SK-N-SH (cell line): ENCODE measurements around the gene PRKN. TPM values are rescaled to one million over a fixed set of nuclear protein-coding genes. Genes with fewer than 3 reads are reported as not detected.

Experiments used
- CTCF ChIA-PET: fragments of 300-600, 350-600 bp; formaldehyde crosslinking; extraction: SDS; loops from one replicate; lab custom pipeline; 2021; lab: Yijun Ruan, JAX
- POLR2A ChIA-PET: fragments of 350-600 bp; sonication (Branson Sonifier 250); formaldehyde crosslinking; extraction: SDS; loops from one replicate; lab custom pipeline; 2020; ENCODE audit warnings: antibody characterized with exemption, inconsistent platforms; lab: Yijun Ruan, JAX
- DNase-seq: peaks from one replicate; pipeline ENCODE4 v3.0.0; 2012
- H2AFZ ChIP-seq: fragments of 200-600 bp; sonication (generic); 2 replicates; pipeline ENCODE4 v1.8.1; 2016; ENCODE audit warnings: antibody characterized with exemption, mild to moderate bottlenecking, low read depth
- H3F3A ChIP-seq: fragments of 200-600 bp; sonication (generic); replicated peaks from 2 replicates; pipeline ENCODE3; 2016; ENCODE audit warnings: antibody characterized with exemption, mild to moderate bottlenecking; ENCODE audit not compliant: insufficient read depth
- H3K27ac ChIP-seq, 2 experiments: fragments of 200-500 bp in 1 of 2; fragments of 200-600 bp in 1 of 2; sonication (Bioruptor generic) in 1 of 2; sonication (generic), shearing (Covaris generic) in 1 of 2; 2 replicates each; pipeline versions ENCODE4 v1.5.1 to v1.6.1; 2014 to 2016; ENCODE audit warnings: low read depth in 2 of 2, inconsistent platforms in 1 of 2, low read length in 1 of 2, mild to moderate bottlenecking in 1 of 2, mixed read lengths in 1 of 2
- H3K27me3 ChIP-seq: fragments of 200-600 bp; sonication (generic), shearing (Covaris generic); 2 replicates; pipeline ENCODE4 v1.6.1; 2016; ENCODE audit warnings: mixed run types; ENCODE audit not compliant: insufficient read depth
- H3K36me3 ChIP-seq, 2 experiments: fragments of 200-500 bp in 1 of 2; fragments of 200-600 bp in 1 of 2; sonication (Bioruptor generic) in 1 of 2; sonication (generic) in 1 of 2; replicated peaks in 1 of 2; 2 replicates each; pipeline versions ENCODE3 to v1.5.1; 2014 to 2016; ENCODE audit warnings: low read length in 1 of 2, mild to moderate bottlenecking in 1 of 2; ENCODE audit not compliant: insufficient read depth in 2 of 2, control insufficient read depth in 1 of 2
- H3K4me1 ChIP-seq, 2 experiments: fragments of 200-500 bp in 1 of 2; fragments of 200-600 bp in 1 of 2; sonication (Bioruptor generic) in 1 of 2; sonication (generic), shearing (Covaris generic) in 1 of 2; 2 replicates each; pipeline versions ENCODE4 v1.5.1 to v1.6.1; 2014 to 2016; ENCODE audit warnings: low read depth in 1 of 2, low read length in 1 of 2, mixed run types in 1 of 2; ENCODE audit not compliant: insufficient read depth in 2 of 2, control insufficient read depth in 1 of 2
- H3K4me2 ChIP-seq: fragments of 200-600 bp; sonication (generic), shearing (Covaris generic); 2 replicates; pipeline ENCODE4 v1.6.1; 2017; ENCODE audit warnings: mixed run types
- H3K4me3 ChIP-seq, 2 experiments: fragments of 200-500 bp in 1 of 2; fragments of 200-600 bp in 1 of 2; sonication (Bioruptor generic) in 1 of 2; sonication (generic), shearing (Covaris generic) in 1 of 2; 2 replicates each; pipeline versions ENCODE4 v1.5.1 to v1.8.1; 2014 to 2016; ENCODE audit warnings: low read depth in 2 of 2, inconsistent platforms in 1 of 2, low read length in 1 of 2, mild to moderate bottlenecking in 1 of 2, mixed read lengths in 1 of 2, moderate library complexity in 1 of 2
- H3K79me2 ChIP-seq: fragments of 200-600 bp; sonication (generic); 2 replicates; pipeline ENCODE4 v1.8.1; 2017; ENCODE audit warnings: mild to moderate bottlenecking; ENCODE audit not compliant: insufficient read depth
- H3K9ac ChIP-seq: fragments of 200-600 bp; sonication (generic); 2 replicates; pipeline ENCODE4 v1.6.1; 2017; ENCODE audit warnings: mixed run types
- H3K9me2 ChIP-seq: fragments of 200-600 bp; sonication (generic); 2 replicates; pipeline ENCODE4 v1.6.1; 2017; ENCODE audit warnings: mixed run types
- H3K9me3 ChIP-seq: fragments of 200-600 bp; sonication (generic); 2 replicates; pipeline ENCODE4 v1.6.1; 2017; ENCODE audit warnings: mixed run types, mild to moderate bottlenecking, moderate library complexity
- H4K20me1 ChIP-seq: fragments of 200-600 bp; sonication (generic); 2 replicates; pipeline ENCODE4 v1.6.1; 2017; ENCODE audit warnings: mild to moderate bottlenecking, mixed run types; ENCODE audit not compliant: insufficient read depth
- ELF1 ChIP-seq: IDR thresholded peaks from 2 replicates; pipeline ENCODE4 v1.4.0; 2012
- EP300 ChIP-seq, 2 experiments: IDR thresholded peaks; 2 replicates each; pipeline versions ENCODE4 v1.4.0 to v1.6.1; 2012; ENCODE audit warnings: borderline replicate concordance in 1 of 2, low read depth in 1 of 2, low read length in 1 of 2
- FOSL2 ChIP-seq: IDR thresholded peaks from 2 replicates; pipeline ENCODE4 v1.4.0; 2012; ENCODE audit warnings: low read depth, mild to moderate bottlenecking, moderate library complexity, borderline replicate concordance
- GATA2 ChIP-seq: sonication (generic); formaldehyde crosslinking; IDR thresholded peaks from 2 replicates; pipeline ENCODE4 v1.5.0; 2020; ENCODE audit warnings: mild to moderate bottlenecking, missing genetic modification reagents
- JUND ChIP-seq: IDR thresholded peaks from 2 replicates; pipeline ENCODE4 v1.4.0; 2012
- MEF2A ChIP-seq: IDR thresholded peaks from 2 replicates; pipeline ENCODE4 v1.4.0; 2012; ENCODE audit warnings: low read depth, borderline replicate concordance
- NFIC ChIP-seq: IDR thresholded peaks from 2 replicates; pipeline ENCODE4 v1.4.0; 2012; ENCODE audit warnings: borderline replicate concordance
- POLR2AphosphoS5 ChIP-seq: IDR thresholded peaks from 2 replicates; pipeline ENCODE4 v1.6.1; 2012; ENCODE audit warnings: low read depth, low read length
- RXRA ChIP-seq: IDR thresholded peaks from 2 replicates; pipeline ENCODE4 v1.4.0; 2012; ENCODE audit warnings: low read depth, mild to moderate bottlenecking, borderline replicate concordance
- TAF1 ChIP-seq: IDR thresholded peaks from 2 replicates; pipeline ENCODE4 v1.6.1; 2012; ENCODE audit warnings: low read depth, mild to moderate bottlenecking, low read length, moderate library complexity, borderline replicate concordance
- TEAD4 ChIP-seq: IDR thresholded peaks from 2 replicates; pipeline ENCODE4 v1.4.0; 2012; ENCODE audit warnings: mild to moderate bottlenecking, borderline replicate concordance; ENCODE audit not compliant: insufficient read depth
- WGBS: methylation state at CpG from one replicate; pipeline ENCODE4 v1.1.6; 2017; ENCODE audit warnings: low lambda C conversion rate; 5-methylcytosine and 5-hydroxymethylcytosine counted together
- polyA plus RNA-seq, 3 experiments: library from polyadenylated mRNA; depleted of rRNA; stranded (reverse); fragments of >200 nt; gene quantifications; 2 replicates each; pipeline ENCODE4 v1.2.3, GENCODE V29; 2012
- TF ChIP-seq, protein P1 (sequence below): fragments of 200-600 bp; sonication (generic); IDR thresholded peaks from 2 replicates; pipeline ENCODE4 v1.6.1; 2017; ENCODE audit warnings: antibody characterized with exemption, mild to moderate bottlenecking, moderate library complexity
- TF ChIP-seq, protein P2 (sequence below): IDR thresholded peaks from 2 replicates; pipeline ENCODE4 v1.4.0; 2012; ENCODE audit warnings: low read depth, borderline replicate concordance
- TF ChIP-seq, protein P3 (sequence below): IDR thresholded peaks from 2 replicates; pipeline ENCODE4; 2012
- TF ChIP-seq, protein P4 (sequence below): IDR thresholded peaks from 2 replicates; pipeline ENCODE4 v1.4.0; 2012; ENCODE audit warnings: low read depth
- TF ChIP-seq, protein P5 (sequence below): IDR thresholded peaks from 2 replicates; pipeline ENCODE4 v1.4.0; 2012; ENCODE audit warnings: low read depth, borderline replicate concordance
- TF ChIP-seq, protein P6 (sequence below): fragments of 150-350 bp; IDR thresholded peaks from 2 replicates; pipeline ENCODE4 v1.6.1; 2017; ENCODE audit warnings: antibody characterized with exemption, low read length, low read depth, borderline replicate concordance

Gene PRKN
- polyA plus RNA-seq, 1 of the 3 experiments (the other 2 are of a cell fraction) = 0.76 TPM

DNA sequence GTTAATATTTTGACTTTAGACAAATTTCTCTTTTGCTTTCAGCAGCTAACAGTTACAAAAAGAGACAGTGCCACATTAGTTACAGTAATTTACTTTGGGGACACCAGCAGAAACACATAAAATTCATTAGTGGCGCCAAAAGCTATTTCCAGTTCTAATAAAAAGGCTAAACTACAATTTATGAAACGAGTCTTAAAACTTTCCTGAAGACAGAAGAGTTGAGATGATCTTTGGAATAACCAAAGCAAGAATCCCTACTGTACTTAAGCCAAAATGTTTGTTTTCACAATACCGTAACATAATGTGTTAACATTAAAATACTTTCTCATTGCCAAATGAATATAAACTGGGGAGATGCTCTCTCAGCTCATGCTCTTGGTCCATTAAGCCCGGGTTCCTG, 1103.5 kb downstream of the PRKN start (continued):
- TF ChIP-seq, protein P1, sequence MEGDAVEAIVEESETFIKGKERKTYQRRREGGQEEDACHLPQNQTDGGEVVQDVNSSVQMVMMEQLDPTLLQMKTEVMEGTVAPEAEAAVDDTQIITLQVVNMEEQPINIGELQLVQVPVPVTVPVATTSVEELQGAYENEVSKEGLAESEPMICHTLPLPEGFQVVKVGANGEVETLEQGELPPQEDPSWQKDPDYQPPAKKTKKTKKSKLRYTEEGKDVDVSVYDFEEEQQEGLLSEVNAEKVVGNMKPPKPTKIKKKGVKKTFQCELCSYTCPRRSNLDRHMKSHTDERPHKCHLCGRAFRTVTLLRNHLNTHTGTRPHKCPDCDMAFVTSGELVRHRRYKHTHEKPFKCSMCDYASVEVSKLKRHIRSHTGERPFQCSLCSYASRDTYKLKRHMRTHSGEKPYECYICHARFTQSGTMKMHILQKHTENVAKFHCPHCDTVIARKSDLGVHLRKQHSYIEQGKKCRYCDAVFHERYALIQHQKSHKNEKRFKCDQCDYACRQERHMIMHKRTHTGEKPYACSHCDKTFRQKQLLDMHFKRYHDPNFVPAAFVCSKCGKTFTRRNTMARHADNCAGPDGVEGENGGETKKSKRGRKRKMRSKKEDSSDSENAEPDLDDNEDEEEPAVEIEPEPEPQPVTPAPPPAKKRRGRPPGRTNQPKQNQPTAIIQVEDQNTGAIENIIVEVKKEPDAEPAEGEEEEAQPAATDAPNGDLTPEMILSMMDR = no peak

DNA sequence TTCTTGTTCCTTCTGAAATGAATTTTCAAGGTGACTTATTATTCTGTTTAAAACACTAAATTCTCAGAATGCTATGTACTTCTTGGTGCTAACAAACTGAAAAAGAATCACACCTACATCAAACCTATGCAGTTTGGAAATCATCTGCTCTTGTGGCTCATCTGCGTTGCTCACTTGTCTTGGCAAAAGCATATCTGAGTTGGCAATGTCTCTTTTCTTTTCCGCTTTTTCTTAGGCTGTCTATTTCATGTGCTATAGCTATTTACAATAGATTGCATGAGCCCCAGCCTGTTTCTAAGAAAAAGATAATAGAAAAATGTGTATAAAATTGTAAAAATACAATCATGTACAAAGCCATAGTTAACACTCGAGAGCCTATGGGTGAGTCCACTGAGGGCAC, 1104.8 kb downstream of the PRKN start:
- DNase-seq = no peak
- no peaks in the 10 kb centered on the region for H3F3A ChIP-seq
- no peaks in the 10 kb centered on the region for H3K9me2 ChIP-seq
- no peak overlapping the region for H3K9ac ChIP-seq
- no peaks in the 10 kb centered on the region for H3K36me3 ChIP-seq
- no peaks in the 10 kb centered on the region for H3K9me3 ChIP-seq
- no peak overlapping the region for H3K4me3 ChIP-seq
- H3K4me2 ChIP-seq = no peak overlapping the region
- ChIA-PET CTCF (interaction anchor here (0.8 to 1.6 kb wide), 3 partner anchors 8 to 200 kb away, joined by 3 read pairs; no protein-coding TSS in a partner anchor), POLR2A (no interaction called here)
- no peaks in the 10 kb centered on the region for H3K79me2 ChIP-seq
- TF ChIP-seq EP300 (IDR thresholded peaks at IDR 0.05; ENCODE audit: borderline replicate concordance in 1 of 2, low read depth in 1 of 2, low read length in 1 of 2) = no peak
- TF ChIP-seq TAF1 = no peak
- TF ChIP-seq, protein P2, sequence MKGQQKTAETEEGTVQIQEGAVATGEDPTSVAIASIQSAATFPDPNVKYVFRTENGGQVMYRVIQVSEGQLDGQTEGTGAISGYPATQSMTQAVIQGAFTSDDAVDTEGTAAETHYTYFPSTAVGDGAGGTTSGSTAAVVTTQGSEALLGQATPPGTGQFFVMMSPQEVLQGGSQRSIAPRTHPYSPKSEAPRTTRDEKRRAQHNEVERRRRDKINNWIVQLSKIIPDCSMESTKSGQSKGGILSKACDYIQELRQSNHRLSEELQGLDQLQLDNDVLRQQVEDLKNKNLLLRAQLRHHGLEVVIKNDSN = no peak
- TF ChIP-seq ELF1 = no peak
- TF ChIP-seq FOSL2 = no peak
- TF ChIP-seq, protein P3, sequence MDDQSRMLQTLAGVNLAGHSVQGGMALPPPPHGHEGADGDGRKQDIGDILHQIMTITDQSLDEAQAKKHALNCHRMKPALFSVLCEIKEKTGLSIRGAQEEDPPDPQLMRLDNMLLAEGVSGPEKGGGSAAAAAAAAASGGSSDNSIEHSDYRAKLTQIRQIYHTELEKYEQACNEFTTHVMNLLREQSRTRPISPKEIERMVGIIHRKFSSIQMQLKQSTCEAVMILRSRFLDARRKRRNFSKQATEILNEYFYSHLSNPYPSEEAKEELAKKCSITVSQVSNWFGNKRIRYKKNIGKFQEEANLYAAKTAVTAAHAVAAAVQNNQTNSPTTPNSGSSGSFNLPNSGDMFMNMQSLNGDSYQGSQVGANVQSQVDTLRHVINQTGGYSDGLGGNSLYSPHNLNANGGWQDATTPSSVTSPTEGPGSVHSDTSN = no peak
- TF ChIP-seq, protein P4, sequence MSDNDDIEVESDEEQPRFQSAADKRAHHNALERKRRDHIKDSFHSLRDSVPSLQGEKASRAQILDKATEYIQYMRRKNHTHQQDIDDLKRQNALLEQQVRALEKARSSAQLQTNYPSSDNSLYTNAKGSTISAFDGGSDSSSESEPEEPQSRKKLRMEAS = no peak
- TF ChIP-seq, protein P5, sequence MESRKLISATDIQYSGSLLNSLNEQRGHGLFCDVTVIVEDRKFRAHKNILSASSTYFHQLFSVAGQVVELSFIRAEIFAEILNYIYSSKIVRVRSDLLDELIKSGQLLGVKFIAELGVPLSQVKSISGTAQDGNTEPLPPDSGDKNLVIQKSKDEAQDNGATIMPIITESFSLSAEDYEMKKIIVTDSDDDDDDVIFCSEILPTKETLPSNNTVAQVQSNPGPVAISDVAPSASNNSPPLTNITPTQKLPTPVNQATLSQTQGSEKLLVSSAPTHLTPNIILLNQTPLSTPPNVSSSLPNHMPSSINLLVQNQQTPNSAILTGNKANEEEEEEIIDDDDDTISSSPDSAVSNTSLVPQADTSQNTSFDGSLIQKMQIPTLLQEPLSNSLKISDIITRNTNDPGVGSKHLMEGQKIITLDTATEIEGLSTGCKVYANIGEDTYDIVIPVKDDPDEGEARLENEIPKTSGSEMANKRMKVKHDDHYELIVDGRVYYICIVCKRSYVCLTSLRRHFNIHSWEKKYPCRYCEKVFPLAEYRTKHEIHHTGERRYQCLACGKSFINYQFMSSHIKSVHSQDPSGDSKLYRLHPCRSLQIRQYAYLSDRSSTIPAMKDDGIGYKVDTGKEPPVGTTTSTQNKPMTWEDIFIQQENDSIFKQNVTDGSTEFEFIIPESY = no peak
- no peak for TF ChIP-seq RXRA
- no peak for TF ChIP-seq TEAD4
- no peak for TF ChIP-seq NFIC
- no peak for TF ChIP-seq JUND
- TF ChIP-seq POLR2AphosphoS5 = no peak
- no peak for TF ChIP-seq MEF2A
- TF ChIP-seq, protein P1 = no peak
- TF ChIP-seq, protein P6, sequence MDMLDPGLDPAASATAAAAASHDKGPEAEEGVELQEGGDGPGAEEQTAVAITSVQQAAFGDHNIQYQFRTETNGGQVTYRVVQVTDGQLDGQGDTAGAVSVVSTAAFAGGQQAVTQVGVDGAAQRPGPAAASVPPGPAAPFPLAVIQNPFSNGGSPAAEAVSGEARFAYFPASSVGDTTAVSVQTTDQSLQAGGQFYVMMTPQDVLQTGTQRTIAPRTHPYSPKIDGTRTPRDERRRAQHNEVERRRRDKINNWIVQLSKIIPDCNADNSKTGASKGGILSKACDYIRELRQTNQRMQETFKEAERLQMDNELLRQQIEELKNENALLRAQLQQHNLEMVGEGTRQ = no peak
- TF ChIP-seq GATA2 (CRISPR knock-in tag) = no peak
- TF ChIP-seq, all 33 proteins: peak for 0
- peaks cover 0 to 14% of the 10 kb centered on the region in 2 experiments; a peak in 2 of 4 replicates for H3K4me1 ChIP-seq
- WGBS = 66% methylated on average over 3 of the region's 3 CpGs
- H4K20me1 ChIP-seq = no peaks in the 10 kb centered on the region
- H3K27me3 ChIP-seq = no peaks in the 10 kb centered on the region
- no peak overlapping the region for H3K27ac ChIP-seq
- H2AFZ ChIP-seq = no peak overlapping the region
